Upper lobe of left lung (tissue), 4 donors: ENCODE measurements around the gene ZNF423.

Experiments used
- CTCF ChIP-seq, 6 experiments: fragments of 450-650 bp in 4 of 6; fragments of 200-600 bp in 2 of 6; sonication (generic) in 2 of 6; IDR thresholded peaks; one replicate each; pipeline ENCODE4 v1.5.1; 2016 to 2019; ENCODE audit warnings: antibody characterized with exemption in 6 of 6
- POLR2AphosphoS5 ChIP-seq, 2 donors: sonication (generic); formaldehyde crosslinking; IDR thresholded peaks; one replicate each; pipeline ENCODE4 v1.5.1; 2017; ENCODE audit warnings: antibody characterized with exemption in 2 of 2

GRCh38 chr16:49844359-49844758, 11.6 kb downstream of the ZNF423 start:
- no peak for TF ChIP-seq CTCF (IDR thresholded peaks at IDR 0.05)
- TF ChIP-seq POLR2AphosphoS5 (IDR thresholded peaks at IDR 0.05) = no peak
